Activated CD4-positive, alpha-beta T cell treated with anti-CD3 and anti-CD28 coated beads, Interleukin-2, amount 50 U/mL, for 24 hours (primary cell): ENCODE measurements around the gene CACNA1I.

Experiments used
- DNase-seq, 2 donors: peaks; one replicate each; pipeline ENCODE4 v3.0.0-alpha.2; 2020; ENCODE audit warnings: low read depth in 1 of 2, low spot score in 1 of 2

CACNA1I gene

GRCh38 chr22:39535357-39535725 is 35.2 kb upstream of the CACNA1I start:
- no peak for DNase-seq

- no peak for DNase-seq
Observed at GRCh38 chr22:39535831-39536449, 34.6 kb upstream of the CACNA1I start.

GRCh38 chr22:39536711-39537110 is 33.8 kb upstream of the CACNA1I start:
- DNase-seq = no peak

GRCh38 chr22:39537975-39538374 is 32.6 kb upstream of the CACNA1I start:
- no peak for DNase-seq

GRCh38 chr22:39543095-39543494 is 27.5 kb upstream of the CACNA1I start:
- DNase-seq = no peak

GRCh38 chr22:39545386-39546365 is 24.9 kb upstream of the CACNA1I start:
- no peak for DNase-seq

GRCh38 chr22:39546889-39547586 is 23.5 kb upstream of the CACNA1I start:
- DNase-seq = no peak

- DNase-seq = no peak
Observed at GRCh38 chr22:39547587-39547947, 23.0 kb upstream of the CACNA1I start.

GRCh38 chr22:39553429-39553828 is 17.1 kb upstream of the CACNA1I start:
- DNase-seq = no peak

- no peak for DNase-seq
Observed at GRCh38 chr22:39554151-39554550, 16.4 kb upstream of the CACNA1I start.

GRCh38 chr22:39556970-39557841 is 13.3 kb upstream of the CACNA1I start:
- no peak for DNase-seq

GRCh38 chr22:39558254-39558727 is 12.3 kb upstream of the CACNA1I start:
- no peak for DNase-seq

- DNase-seq = no peak
Observed at GRCh38 chr22:39558950-39559349, 11.6 kb upstream of the CACNA1I start.

- DNase-seq = no peak
Observed at GRCh38 chr22:39559456-39560105, 11.0 kb upstream of the CACNA1I start.

GRCh38 chr22:39560127-39560526 is 10.4 kb upstream of the CACNA1I start:
- DNase-seq = no peak

- DNase-seq = no peak
Observed at GRCh38 chr22:39562839-39563489, 7.6 kb upstream of the CACNA1I start.

- DNase-seq = no peak
Observed at GRCh38 chr22:39563571-39564428, 6.8 kb upstream of the CACNA1I start.

GRCh38 chr22:39565414-39565944 is 5.1 kb upstream of the CACNA1I start:
- no peak for DNase-seq
